ENCODE results near the gene SRRM1.
"Not testable (repeated sequence)": the region's sequence is repeated elsewhere in the genome, so short reads cannot be mapped to it uniquely, and the experiment has no call there.

The SRRM1 gene

GRCh38 chr1:24699628-24700027 is 56.5 kb downstream of the SRRM1 start:
- in situ Hi-C loops (cut with MboI; ENCODE audit: low sequenced_read_pairs, unreplicated experiment), result no loop called here
- no peak for DNase-seq (ENCODE audit: low spot score)
- TF ChIP-seq CTCF (IDR thresholded peaks at IDR 0.05; ENCODE audit: borderline replicate concordance, control extremely low read depth, extremely low read depth, insufficient read depth, missing control alignments), result no peak

- TF ChIP-seq CTCF (IDR thresholded peaks at IDR 0.05; ENCODE audit: borderline replicate concordance, control extremely low read depth, extremely low read depth, insufficient read depth, missing control alignments), result no peak
- no peak for DNase-seq (ENCODE audit: low spot score)
- in situ Hi-C loops (cut with MboI; ENCODE audit: low sequenced_read_pairs, unreplicated experiment), result no loop called here
Measured at GRCh38 chr1:24702511-24703293, 59.6 kb downstream of the SRRM1 start.

- in situ Hi-C loops (cut with MboI; ENCODE audit: low sequenced_read_pairs, unreplicated experiment), result no loop called here
- TF ChIP-seq CTCF (IDR thresholded peaks at IDR 0.05; ENCODE audit: borderline replicate concordance, control extremely low read depth, extremely low read depth, insufficient read depth, missing control alignments), result no peak
- DNase-seq (ENCODE audit: low spot score), result no peak
Measured at GRCh38 chr1:24704411-24705259, 61.5 kb downstream of the SRRM1 start.

GRCh38 chr1:24705260-24706073 is 62.4 kb downstream of the SRRM1 start:
- no peak for TF ChIP-seq CTCF (IDR thresholded peaks at IDR 0.05; ENCODE audit: borderline replicate concordance, control extremely low read depth, extremely low read depth, insufficient read depth, missing control alignments)
- peak; percentile 82 for DNase-seq (ENCODE audit: low spot score)
- in situ Hi-C loops (cut with MboI; ENCODE audit: low sequenced_read_pairs, unreplicated experiment), result no loop called here

GRCh38 chr1:24706074-24706389 is 62.9 kb downstream of the SRRM1 start:
- DNase-seq (ENCODE audit: low spot score); in situ Hi-C loops (cut with MboI; ENCODE audit: low sequenced_read_pairs, unreplicated experiment): not testable (repeated sequence)

GRCh38 chr1:24707687-24708086 is 64.6 kb downstream of the SRRM1 start:
- DNase-seq (ENCODE audit: low spot score), result no peak
- in situ Hi-C loops (cut with MboI; ENCODE audit: low sequenced_read_pairs, unreplicated experiment), result no loop called here
- TF ChIP-seq CTCF (IDR thresholded peaks at IDR 0.05; ENCODE audit: borderline replicate concordance, control extremely low read depth, extremely low read depth, insufficient read depth, missing control alignments), result no peak

All from GM13976 (cell line).